Parathyroid adenoma (tissue), 2 donors: Measurements from ENCODE around the gene ADAMTSL2.

ENCODE experiments used
- H2AFZ ChIP-seq: fragments of 300-600 bp; sonication (generic); one replicate; pipeline ENCODE4 v1.7.0; 2017; ENCODE audit warnings: antibody characterized with exemption, mild to moderate bottlenecking
- H3K27ac ChIP-seq: fragments of 300-600 bp; sonication (generic); one replicate; pipeline ENCODE4 v1.7.0; 2017
- H3K27me3 ChIP-seq: fragments of 300-600 bp; sonication (generic); one replicate; pipeline ENCODE4 v1.7.0; 2017; ENCODE audit warnings: low read length; ENCODE audit not compliant: control insufficient read depth, insufficient read depth
- H3K36me3 ChIP-seq: fragments of 300-600 bp; sonication (generic); one replicate; pipeline ENCODE4 v1.7.0; 2017; ENCODE audit warnings: low read length; ENCODE audit not compliant: control insufficient read depth, insufficient read depth
- H3K4me1 ChIP-seq: fragments of 300-600 bp; sonication (generic); one replicate; pipeline ENCODE4 v1.7.0; 2017; ENCODE audit warnings: control low read depth
- H3K4me2 ChIP-seq: fragments of 300-600 bp; sonication (generic); one replicate; pipeline ENCODE4 v1.7.0; 2017; ENCODE audit warnings: low read length
- H3K4me3 ChIP-seq: fragments of 300-600 bp; sonication (generic); one replicate; pipeline ENCODE4 v1.7.0; 2017; ENCODE audit warnings: low read depth, low read length
- H3K79me2 ChIP-seq: fragments of 300-600 bp; sonication (generic); one replicate; pipeline ENCODE4 v1.7.0; 2017; ENCODE audit warnings: control low read depth
- H3K9ac ChIP-seq: fragments of 300-600 bp; sonication (generic); one replicate; pipeline ENCODE4 v1.7.0; 2017; ENCODE audit warnings: mild to moderate bottlenecking
- H3K9me3 ChIP-seq: fragments of 300-600 bp; sonication (generic); one replicate; pipeline ENCODE4 v1.7.0; 2017; ENCODE audit warnings: low read length; ENCODE audit not compliant: control insufficient read depth
- TF ChIP-seq, protein P1 (sequence below): fragments of 300-600 bp; sonication (generic); IDR thresholded peaks from one replicate; pipeline ENCODE4 v1.7.0; 2017; ENCODE audit warnings: antibody characterized with exemption, mild to moderate bottlenecking
- donor health status: primary hyperparathyroidism.

Gene ADAMTSL2

DNA sequence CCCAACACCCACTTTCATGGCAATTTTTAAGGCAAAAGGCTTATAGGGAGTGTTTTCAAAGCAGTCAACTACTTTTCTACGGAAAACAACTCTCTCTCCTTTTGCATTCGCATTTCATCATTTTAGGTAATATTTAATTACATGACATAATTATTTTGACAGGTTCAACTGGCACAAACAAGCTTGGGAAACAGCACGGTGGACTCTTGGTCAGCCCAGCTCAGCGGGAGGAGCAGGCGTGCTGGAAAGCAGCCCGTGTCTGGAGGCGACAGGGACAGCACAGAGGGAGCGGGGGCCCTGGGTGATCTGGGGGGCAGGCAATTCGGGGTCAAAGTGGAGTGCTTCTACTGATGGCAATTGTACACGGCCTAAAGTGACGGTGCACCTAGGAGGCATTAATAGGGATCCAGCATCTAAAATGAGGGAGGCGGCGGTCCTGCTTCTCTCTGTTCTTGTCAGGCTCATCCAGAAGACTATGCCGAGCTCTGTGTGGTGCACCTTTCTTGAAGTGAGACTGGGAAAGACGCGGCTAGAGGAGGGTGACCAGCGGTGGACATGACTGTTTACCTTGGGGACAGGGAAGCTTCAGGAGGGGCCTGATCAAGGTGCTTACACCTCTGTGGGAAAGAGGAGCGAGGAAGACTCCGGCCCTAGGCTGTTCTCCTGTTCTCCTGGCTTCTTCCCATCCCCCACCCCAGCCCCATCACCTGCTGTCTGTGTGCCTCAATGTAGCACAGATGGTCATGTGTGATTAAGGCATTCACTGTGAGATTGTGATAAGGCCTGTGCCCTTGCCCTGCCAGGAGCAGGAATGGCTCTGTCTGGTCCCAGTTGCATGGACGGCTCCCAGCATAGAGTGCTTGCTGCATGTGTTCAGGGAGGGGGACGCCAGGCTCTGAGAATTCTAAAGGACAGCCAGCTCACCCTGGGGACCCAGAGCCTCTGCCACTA, 13.1 kb upstream of the ADAMTSL2 start:
- Histone ChIP-seq H3K36me3 (no peaks in the 10 kb centered on the region), H3K4me1 (no peaks in the 10 kb centered on the region), H2AFZ (no peak overlapping the region), H3K4me3 (no peak overlapping the region), H3K9me3 (no peaks in the 10 kb centered on the region), H3K27me3 (no peaks in the 10 kb centered on the region), H3K9ac (no peak overlapping the region), H3K79me2 (no peaks in the 10 kb centered on the region), H3K4me2 (no peak overlapping the region), H3K27ac (no peak overlapping the region)
- TF ChIP-seq, protein P1, sequence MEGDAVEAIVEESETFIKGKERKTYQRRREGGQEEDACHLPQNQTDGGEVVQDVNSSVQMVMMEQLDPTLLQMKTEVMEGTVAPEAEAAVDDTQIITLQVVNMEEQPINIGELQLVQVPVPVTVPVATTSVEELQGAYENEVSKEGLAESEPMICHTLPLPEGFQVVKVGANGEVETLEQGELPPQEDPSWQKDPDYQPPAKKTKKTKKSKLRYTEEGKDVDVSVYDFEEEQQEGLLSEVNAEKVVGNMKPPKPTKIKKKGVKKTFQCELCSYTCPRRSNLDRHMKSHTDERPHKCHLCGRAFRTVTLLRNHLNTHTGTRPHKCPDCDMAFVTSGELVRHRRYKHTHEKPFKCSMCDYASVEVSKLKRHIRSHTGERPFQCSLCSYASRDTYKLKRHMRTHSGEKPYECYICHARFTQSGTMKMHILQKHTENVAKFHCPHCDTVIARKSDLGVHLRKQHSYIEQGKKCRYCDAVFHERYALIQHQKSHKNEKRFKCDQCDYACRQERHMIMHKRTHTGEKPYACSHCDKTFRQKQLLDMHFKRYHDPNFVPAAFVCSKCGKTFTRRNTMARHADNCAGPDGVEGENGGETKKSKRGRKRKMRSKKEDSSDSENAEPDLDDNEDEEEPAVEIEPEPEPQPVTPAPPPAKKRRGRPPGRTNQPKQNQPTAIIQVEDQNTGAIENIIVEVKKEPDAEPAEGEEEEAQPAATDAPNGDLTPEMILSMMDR = no peak

DNA sequence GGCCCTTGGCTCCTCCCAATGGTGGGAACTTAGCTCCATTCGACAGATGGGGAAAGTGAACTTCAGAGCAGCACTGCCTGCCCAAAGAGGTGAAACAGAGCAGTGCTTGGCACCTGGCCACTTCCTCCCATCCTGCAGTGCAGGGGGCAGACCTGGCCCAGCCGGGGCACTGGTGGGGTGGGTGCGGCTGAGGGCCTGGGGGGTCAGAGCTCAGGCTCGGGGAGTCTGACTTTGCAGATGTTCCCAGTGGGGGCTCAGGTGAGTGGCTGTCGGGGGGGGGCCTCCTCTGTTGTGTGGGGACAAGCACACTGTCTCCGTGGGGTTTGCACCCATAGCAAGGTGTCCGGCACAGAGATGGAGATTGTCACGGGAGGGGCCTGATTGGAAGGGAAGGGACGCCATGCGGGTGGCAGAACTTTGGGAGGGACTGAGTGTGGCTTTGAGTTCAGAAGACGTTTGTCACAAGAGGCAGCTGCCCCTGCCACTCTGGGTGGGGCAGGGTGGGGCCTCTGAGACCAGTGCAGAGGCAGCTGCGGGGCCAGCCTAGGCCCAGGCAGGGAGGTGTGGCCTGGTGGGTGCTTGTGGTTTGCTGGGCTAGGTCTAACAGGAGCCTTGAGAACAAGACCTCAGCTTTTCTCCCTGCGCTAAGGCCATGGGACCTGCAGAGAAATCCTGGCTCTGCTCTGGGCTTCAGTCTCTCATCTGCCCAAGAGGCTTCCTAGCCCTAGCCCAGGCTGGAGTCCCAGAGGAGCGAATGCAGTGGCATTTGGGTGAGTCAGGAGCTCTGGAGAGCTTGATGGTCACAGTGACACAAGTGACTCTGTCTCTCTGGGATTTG, 12.2 kb upstream of the ADAMTSL2 start:
- Histone ChIP-seq H3K79me2 (no peaks in the 10 kb centered on the region), H2AFZ (no peak overlapping the region), H3K4me3 (no peak overlapping the region), H3K4me1 (no peaks in the 10 kb centered on the region), H3K4me2 (no peak overlapping the region), H3K9ac (no peak overlapping the region), H3K9me3 (no peaks in the 10 kb centered on the region), H3K27ac (no peak overlapping the region), H3K27me3 (no peaks in the 10 kb centered on the region), H3K36me3 (no peaks in the 10 kb centered on the region)
- TF ChIP-seq, protein P1 = no peak

DNA sequence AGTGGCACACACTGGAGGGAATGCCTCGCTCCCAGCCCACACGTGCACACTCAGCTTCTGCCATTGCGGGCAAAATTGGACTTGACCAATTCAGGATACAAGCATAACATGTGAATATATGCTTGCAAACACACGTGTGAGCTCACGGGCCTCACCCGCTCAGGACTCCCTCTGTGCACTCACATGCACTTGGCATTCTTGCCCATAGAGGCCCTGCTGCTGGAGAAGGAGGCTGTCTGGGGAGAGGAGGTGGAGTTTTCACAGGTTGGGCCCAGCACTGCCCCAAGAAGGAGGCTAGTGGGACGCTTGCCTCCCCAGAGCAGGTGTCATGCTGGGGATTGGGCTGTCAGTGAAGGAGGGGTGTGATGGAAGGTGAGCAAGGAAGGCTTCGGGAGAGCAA, 11.4 kb upstream of the ADAMTSL2 start:
- H3K36me3 ChIP-seq = no peaks in the 10 kb centered on the region
- no peak overlapping the region for H3K4me3 ChIP-seq
- H3K27me3 ChIP-seq = peaks cover under 1% of the 10 kb centered on the region
- no peak overlapping the region for H3K9ac ChIP-seq
- no peak overlapping the region for H3K4me2 ChIP-seq
- no peak overlapping the region for H2AFZ ChIP-seq
- no peaks in the 10 kb centered on the region for H3K79me2 ChIP-seq
- H3K27ac ChIP-seq = no peak overlapping the region
- no peaks in the 10 kb centered on the region for H3K9me3 ChIP-seq
- no peaks in the 10 kb centered on the region for H3K4me1 ChIP-seq
- TF ChIP-seq, protein P1 = no peak

DNA sequence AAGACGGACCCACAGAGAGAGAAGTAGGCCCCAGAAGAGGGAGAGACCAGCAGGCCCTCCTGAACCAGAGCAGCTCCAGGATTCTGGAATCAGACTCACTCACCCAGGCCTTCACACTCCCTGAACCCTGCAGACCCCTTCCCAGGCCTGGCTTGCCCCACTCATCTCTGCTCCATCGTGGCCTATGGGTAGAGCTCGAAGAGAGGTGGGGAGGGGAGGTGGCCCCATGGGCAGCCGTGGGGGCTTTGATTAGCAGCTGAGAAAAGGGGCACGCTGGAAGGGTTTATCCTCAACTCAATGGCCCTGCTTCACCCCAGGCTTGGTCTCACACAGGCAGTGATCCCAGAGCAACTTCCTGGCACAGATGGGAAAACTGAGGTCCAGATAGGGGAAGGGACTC, 10.4 kb upstream of the ADAMTSL2 start:
- H3K27ac ChIP-seq = no peak overlapping the region
- no peaks in the 10 kb centered on the region for H3K4me1 ChIP-seq
- no peaks in the 10 kb centered on the region for H3K9me3 ChIP-seq
- no peak overlapping the region for H3K4me3 ChIP-seq
- TF ChIP-seq, protein P1 = no peak
- peaks cover 4% of the 10 kb centered on the region for H3K27me3 ChIP-seq
- H2AFZ ChIP-seq = no peak overlapping the region
- no peak overlapping the region for H3K9ac ChIP-seq
- H3K36me3 ChIP-seq = no peaks in the 10 kb centered on the region
- no peak overlapping the region for H3K4me2 ChIP-seq
- no peaks in the 10 kb centered on the region for H3K79me2 ChIP-seq
